Measurements from ENCODE around the gene RPL13. TPM values are rescaled to one million over a fixed set of nuclear protein-coding genes. Genes with fewer than 3 reads are reported as not detected.

The RPL13 gene
- total RNA-seq, 4 donors from 2014 or later: 2,633 to 11,472 (median 5,632) TPM

DNA sequence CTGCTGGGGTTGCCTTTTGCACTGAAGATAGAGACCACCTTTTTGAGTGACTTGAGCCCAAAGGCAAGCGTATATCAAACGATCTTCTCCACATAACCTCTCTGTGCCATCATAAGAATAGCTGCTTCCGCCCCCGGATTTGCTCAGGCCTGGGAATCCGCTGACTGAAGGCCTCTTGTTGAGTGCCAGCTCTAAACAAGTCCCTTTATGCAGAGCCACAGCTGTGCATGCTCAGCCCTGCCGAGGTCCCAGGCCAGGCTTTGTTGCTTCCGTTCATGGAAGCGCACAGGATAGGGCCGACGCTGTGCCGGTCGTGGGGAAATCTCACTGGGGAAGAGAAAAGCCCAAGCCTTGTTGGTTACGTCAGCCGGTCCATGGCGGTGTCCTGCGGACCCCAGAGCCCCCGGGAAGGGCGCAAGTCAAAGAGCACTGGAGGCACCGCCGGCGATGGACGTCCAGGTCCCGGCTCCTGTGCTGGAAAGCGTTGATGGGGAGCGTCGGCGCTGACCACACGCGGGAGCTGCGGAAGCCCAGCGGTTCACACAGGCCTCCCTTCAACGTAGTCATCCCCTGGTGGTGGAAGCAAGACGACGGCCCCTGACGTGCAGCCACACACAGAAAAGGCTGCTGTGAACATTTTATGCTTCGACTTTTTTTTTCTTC, 23.5 kb upstream of the RPL13 start:
- H3K36me3 ChIP-seq: no peaks in the 10 kb centered on the region
- intact Hi-C loops (cut with DNase I; ENCODE audit: low total_unique reads): no loop called here

DNA sequence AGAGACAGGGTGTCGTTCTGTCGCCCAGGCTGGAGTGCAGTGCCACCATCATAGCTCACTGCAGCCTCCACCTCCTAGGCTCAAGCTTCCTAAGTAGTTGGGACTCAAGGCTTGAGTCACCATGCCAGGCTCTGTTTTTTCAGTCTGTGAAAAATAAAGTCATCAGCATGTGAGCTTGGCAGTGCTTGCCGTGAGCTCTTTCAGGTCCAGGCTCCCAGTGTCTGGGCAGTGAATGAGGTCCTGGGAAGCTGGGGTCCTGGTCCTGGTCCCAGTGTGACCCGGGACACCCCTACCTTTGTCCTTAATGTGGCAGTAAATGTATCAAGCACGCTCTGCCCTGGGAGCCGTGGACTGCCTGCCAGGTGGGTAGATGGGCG, 22.9 kb upstream of the RPL13 start:
- no peaks in the 10 kb centered on the region for H3K4me1 ChIP-seq
- H3K27ac ChIP-seq: no peak overlapping the region
- no peak overlapping the region for H3K4me3 ChIP-seq
- H3K36me3 ChIP-seq: no peaks in the 10 kb centered on the region
- TF ChIP-seq, protein P1, sequence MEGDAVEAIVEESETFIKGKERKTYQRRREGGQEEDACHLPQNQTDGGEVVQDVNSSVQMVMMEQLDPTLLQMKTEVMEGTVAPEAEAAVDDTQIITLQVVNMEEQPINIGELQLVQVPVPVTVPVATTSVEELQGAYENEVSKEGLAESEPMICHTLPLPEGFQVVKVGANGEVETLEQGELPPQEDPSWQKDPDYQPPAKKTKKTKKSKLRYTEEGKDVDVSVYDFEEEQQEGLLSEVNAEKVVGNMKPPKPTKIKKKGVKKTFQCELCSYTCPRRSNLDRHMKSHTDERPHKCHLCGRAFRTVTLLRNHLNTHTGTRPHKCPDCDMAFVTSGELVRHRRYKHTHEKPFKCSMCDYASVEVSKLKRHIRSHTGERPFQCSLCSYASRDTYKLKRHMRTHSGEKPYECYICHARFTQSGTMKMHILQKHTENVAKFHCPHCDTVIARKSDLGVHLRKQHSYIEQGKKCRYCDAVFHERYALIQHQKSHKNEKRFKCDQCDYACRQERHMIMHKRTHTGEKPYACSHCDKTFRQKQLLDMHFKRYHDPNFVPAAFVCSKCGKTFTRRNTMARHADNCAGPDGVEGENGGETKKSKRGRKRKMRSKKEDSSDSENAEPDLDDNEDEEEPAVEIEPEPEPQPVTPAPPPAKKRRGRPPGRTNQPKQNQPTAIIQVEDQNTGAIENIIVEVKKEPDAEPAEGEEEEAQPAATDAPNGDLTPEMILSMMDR (IDR thresholded peaks at IDR 0.05): no peak
- TF ChIP-seq POLR2A (IDR thresholded peaks at IDR 0.05): no peak
- intact Hi-C loops (cut with DNase I; ENCODE audit: low total_unique reads): no loop called here
- H3K9me3 ChIP-seq: no peaks in the 10 kb centered on the region
- no peak for DNase-seq
- H3K27me3 ChIP-seq: no peaks in the 10 kb centered on the region

More for the DNA sequence above, 23.5 kb upstream of the RPL13 start:
- Histone ChIP-seq H3K27me3 (no peaks in the 10 kb centered on the region), H3K9me3 (no peaks in the 10 kb centered on the region), H3K4me1 (no peaks in the 10 kb centered on the region), H3K4me3 (no peak overlapping the region), H3K27ac (no peak overlapping the region)
- TF ChIP-seq POLR2A (IDR thresholded peaks at IDR 0.05): no peak
- TF ChIP-seq, protein P1 (IDR thresholded peaks at IDR 0.05): no peak
- no peak for DNase-seq

DNA sequence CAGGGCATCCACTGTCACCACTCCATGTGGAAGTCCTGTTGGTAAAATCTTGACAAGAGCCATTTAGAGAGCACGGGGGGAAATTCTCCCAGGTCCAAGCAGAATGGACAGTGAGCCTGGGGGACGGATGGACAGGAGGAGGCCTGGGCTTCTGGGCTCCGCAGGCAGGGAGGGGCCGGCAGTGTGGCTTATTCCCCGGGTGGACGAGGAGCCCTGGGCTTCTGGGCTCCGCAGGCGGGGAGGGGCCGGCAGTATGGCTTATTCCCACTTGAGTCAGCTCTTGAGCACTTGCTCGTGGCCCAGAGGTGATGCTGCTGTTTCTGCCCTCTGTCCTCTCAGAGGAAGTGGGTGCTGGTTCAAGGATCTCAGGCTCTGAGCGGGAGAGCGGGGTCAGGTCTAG, 22.2 kb upstream of the RPL13 start:
- Histone ChIP-seq H3K4me3 (no peak overlapping the region), H3K4me1 (no peaks in the 10 kb centered on the region), H3K9me3 (no peaks in the 10 kb centered on the region), H3K27ac (no peak overlapping the region), H3K36me3 (no peaks in the 10 kb centered on the region), H3K27me3 (no peaks in the 10 kb centered on the region)
- intact Hi-C loops (cut with DNase I; ENCODE audit: low total_unique reads): no loop called here
- TF ChIP-seq, protein P1 (IDR thresholded peaks at IDR 0.05): no peak
- TF ChIP-seq POLR2A (IDR thresholded peaks at IDR 0.05): no peak
- no peak for DNase-seq

DNA sequence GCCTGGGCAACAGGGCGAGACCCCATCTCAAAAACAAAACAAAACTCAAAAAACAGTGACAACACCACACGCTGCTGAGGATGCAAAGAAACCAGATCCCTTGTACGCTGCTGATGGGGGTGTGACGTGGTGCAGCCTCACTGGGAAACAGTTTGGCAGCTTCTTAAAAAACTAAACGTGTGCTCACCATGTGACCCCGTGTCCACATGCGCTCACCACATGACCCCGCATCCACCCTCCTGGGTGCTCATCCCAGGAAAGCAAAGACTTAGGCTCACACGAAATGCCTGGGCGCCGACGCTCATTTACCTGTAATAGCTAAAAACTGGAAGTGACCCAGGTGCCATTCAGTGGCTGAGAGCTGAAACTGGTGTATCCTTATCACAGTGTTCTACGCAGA, 19.9 kb upstream of the RPL13 start:
- no peak overlapping the region for H3K4me3 ChIP-seq
- H3K27me3 ChIP-seq: no peaks in the 10 kb centered on the region
- H3K4me1 ChIP-seq: no peaks in the 10 kb centered on the region
- intact Hi-C loops (cut with DNase I; ENCODE audit: low total_unique reads): no loop called here
- no peaks in the 10 kb centered on the region for H3K36me3 ChIP-seq
- H3K27ac ChIP-seq: no peak overlapping the region
- no peaks in the 10 kb centered on the region for H3K9me3 ChIP-seq
- TF ChIP-seq, protein P1 (IDR thresholded peaks at IDR 0.05): no peak
- TF ChIP-seq POLR2A (IDR thresholded peaks at IDR 0.05): no peak
- DNase-seq: no peak

DNA sequence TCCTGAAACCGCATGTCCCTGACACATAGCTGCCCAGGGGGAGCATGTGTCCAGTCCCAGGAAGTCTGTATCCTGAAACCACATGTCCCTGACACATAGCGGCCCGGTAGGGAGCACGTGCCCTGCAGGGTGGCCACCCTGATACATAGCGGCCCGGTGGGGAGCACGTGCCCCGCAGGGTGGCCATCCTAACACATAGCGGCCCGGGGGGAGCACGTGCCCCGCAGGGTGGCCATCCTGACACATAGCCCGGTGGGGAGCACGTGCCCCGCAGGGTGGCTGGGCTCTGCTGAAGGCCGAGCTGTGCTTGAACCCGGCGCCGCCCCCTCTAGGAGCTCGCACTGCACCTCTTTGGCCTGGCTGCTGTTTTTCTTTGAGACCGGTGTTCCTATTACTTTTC, 18.7 kb upstream of the RPL13 start:
- intact Hi-C loops (cut with DNase I; ENCODE audit: low total_unique reads): no loop called here
- no peak for DNase-seq
- H3K36me3 ChIP-seq: no peaks in the 10 kb centered on the region
- H3K4me3 ChIP-seq: no peak overlapping the region
- no peak overlapping the region for H3K27ac ChIP-seq
- TF ChIP-seq, protein P1 (IDR thresholded peaks at IDR 0.05): no peak
- no peak for TF ChIP-seq POLR2A (IDR thresholded peaks at IDR 0.05)
- H3K4me1 ChIP-seq: no peaks in the 10 kb centered on the region
- H3K9me3 ChIP-seq: no peaks in the 10 kb centered on the region
- H3K27me3 ChIP-seq: no peaks in the 10 kb centered on the region

Data from uterus (tissue), 4 donors.